ENCODE results near the gene STRN. TPM values are rescaled to one million over a fixed set of nuclear protein-coding genes. Genes with fewer than 3 reads are reported as not detected.
A peak's percentile ranks its signal among the peaks of the same experiment; 100 is the strongest.
"Not testable (repeated sequence)": the region's sequence is repeated elsewhere in the genome, so short reads cannot be mapped to it uniquely, and the experiment has no call there.

The STRN gene
- 7.0 TPM for total RNA-seq

- peak; percentile 95 for ATAC-seq
- peak; percentile 99 for DNase-seq (ENCODE audit: low spot score)
These were observed at the start of gene STRN for GRCh38 chr2:36966370-36967235. Gene STRN (minus strand): TSS chr2:36966536. CDS start chr2:36966463, 73 bp downstream.

GRCh38 chr2:37013315-37013641 lies 46.9 kb upstream of the STRN start:
- ATAC-seq: no peak
- DNase-seq (ENCODE audit: low spot score): no peak

- DNase-seq (ENCODE audit: low spot score) (no peak), ATAC-seq (no peak)
These were observed 44.8 kb upstream of the STRN start for GRCh38 chr2:37011130-37011529.

- DNase-seq (ENCODE audit: low spot score) (no peak), ATAC-seq (peak; percentile 77)
These were observed 39.0 kb upstream of the STRN start for GRCh38 chr2:37005118-37005868.

GRCh38 chr2:37000988-37001556 lies 34.7 kb upstream of the STRN start:
- ATAC-seq: no peak
- DNase-seq (ENCODE audit: low spot score): no peak

GRCh38 chr2:37000318-37000717 lies 34.0 kb upstream of the STRN start:
- DNase-seq (ENCODE audit: low spot score) (no peak), ATAC-seq (no peak)

GRCh38 chr2:36999416-36999815 lies 33.1 kb upstream of the STRN start:
- not testable (repeated sequence) for DNase-seq (ENCODE audit: low spot score); ATAC-seq

GRCh38 chr2:36993841-36994620 lies 27.7 kb upstream of the STRN start:
- DNase-seq (ENCODE audit: low spot score): no peak
- ATAC-seq: no peak

GRCh38 chr2:36988008-36988407 lies 21.7 kb upstream of the STRN start:
- peak; percentile 45 for ATAC-seq

GRCh38 chr2:36982467-36982866 lies 16.1 kb upstream of the STRN start:
- ATAC-seq (no peak), DNase-seq (ENCODE audit: low spot score) (no peak)

More at GRCh38 chr2:36988008-36988407, 21.7 kb upstream of the STRN start:
- no peak for DNase-seq (ENCODE audit: low spot score)

GRCh38 chr2:36981911-36982310 lies 15.6 kb upstream of the STRN start:
- DNase-seq (ENCODE audit: low spot score) (no peak), ATAC-seq (no peak)

GRCh38 chr2:36979007-36979406 lies 12.7 kb upstream of the STRN start:
- not testable (repeated sequence) for DNase-seq (ENCODE audit: low spot score); ATAC-seq

GRCh38 chr2:36976065-36976464 lies 9.7 kb upstream of the STRN start:
- no peak for ATAC-seq
- DNase-seq (ENCODE audit: low spot score): no peak

GRCh38 chr2:36975306-36975705 lies 9.0 kb upstream of the STRN start:
- no peak for DNase-seq (ENCODE audit: low spot score)
- ATAC-seq: no peak

- no peak for DNase-seq (ENCODE audit: low spot score)
These were observed 7.0 kb upstream of the STRN start for GRCh38 chr2:36973320-36973719.

GRCh38 chr2:36971990-36972389 lies 5.7 kb upstream of the STRN start:
- ATAC-seq: no peak
- DNase-seq (ENCODE audit: low spot score): no peak

More at GRCh38 chr2:36973320-36973719, 7.0 kb upstream of the STRN start:
- ATAC-seq: no peak

GRCh38 chr2:36967236-36967876 lies 1.0 kb upstream of the STRN start:
- ATAC-seq (peak; percentile 18), DNase-seq (ENCODE audit: low spot score) (peak; percentile 67)

- ATAC-seq (peak; percentile 32), DNase-seq (ENCODE audit: low spot score) (no peak)
These were observed 476 bp downstream of the STRN start for GRCh38 chr2:36965751-36966369.

- ATAC-seq (no peak), DNase-seq (ENCODE audit: low spot score) (no peak)
These were observed 1.1 kb downstream of the STRN start for GRCh38 chr2:36965206-36965605.

- no peak for DNase-seq (ENCODE audit: low spot score)
- ATAC-seq: no peak
These were observed 1.8 kb downstream of the STRN start for GRCh38 chr2:36964496-36965058.

Data from left lobe of liver (tissue), 2 donors.